Natural killer cell (primary cell): ENCODE data around the gene IL22RA2. TPM values are rescaled to one million over a fixed set of nuclear protein-coding genes. Genes with fewer than 3 reads are reported as not detected.

ENCODE experiments used
- ATAC-seq, 3 donors: fragments of 150-1000 bp in 2 of 3; fragments of 200-7000 bp in 1 of 3; cut with Tn5 transposase; 1 replicate in 1 of 3; 2 replicates in 2 of 3; pipeline ENCODE4 v1.10.0; 2021; ENCODE audit warnings: mild to moderate bottlenecking in 2 of 3, moderate library complexity in 2 of 3
- DNase-seq, 2 donors: peaks; one replicate each; pipeline versions ENCODE4 v3.0.0 to v3.0.0-alpha.2; 2013 to 2021; ENCODE audit warnings: mixed read lengths in 1 of 2
- H3K27ac ChIP-seq: one replicate; pipeline ENCODE4 v1.5.1; 2013; ENCODE audit warnings: mild to moderate bottlenecking, low read length
- H3K27me3 ChIP-seq: one replicate; pipeline ENCODE4 v1.6.1; 2013; ENCODE audit warnings: low read length; ENCODE audit not compliant: control insufficient read depth, insufficient read depth
- H3K36me3 ChIP-seq: one replicate; pipeline ENCODE4 v1.6.1; 2013; ENCODE audit warnings: low read length; ENCODE audit not compliant: control insufficient read depth, insufficient read depth
- H3K4me1 ChIP-seq: one replicate; pipeline ENCODE4 v1.6.1; 2013; ENCODE audit warnings: low read length; ENCODE audit not compliant: control insufficient read depth, insufficient read depth
- H3K4me3 ChIP-seq: one replicate; pipeline ENCODE4 v1.5.1; 2013; ENCODE audit warnings: low read length
- H3K9me3 ChIP-seq: one replicate; pipeline ENCODE4 v1.6.1; 2013; ENCODE audit warnings: low read length; ENCODE audit not compliant: control insufficient read depth, insufficient read depth
- H3K27ac Mint-ChIP-seq, 2 donors: one replicate each; pipeline ENCODE4 v1.8.0; 2022; ENCODE audit warnings: mild to moderate bottlenecking in 2 of 2, mixed read lengths in 2 of 2, moderate library complexity in 1 of 2
- H3K27me3 Mint-ChIP-seq, 2 donors: one replicate each; pipeline ENCODE4 v1.8.0; 2022; ENCODE audit warnings: low read depth in 2 of 2, mixed read lengths in 2 of 2
- H3K36me3 Mint-ChIP-seq: one replicate; pipeline ENCODE4 v1.8.0; 2022; ENCODE audit warnings: mixed read lengths
- H3K4me1 Mint-ChIP-seq, 2 donors: one replicate each; pipeline ENCODE4 v1.8.0; 2022; ENCODE audit warnings: mixed read lengths in 2 of 2
- H3K4me3 Mint-ChIP-seq: one replicate; pipeline ENCODE4 v1.8.0; 2022; ENCODE audit warnings: mild to moderate bottlenecking, moderate library complexity, mixed read lengths
- H3K9me3 Mint-ChIP-seq, 2 donors: one replicate each; pipeline ENCODE4 v1.8.0; 2022; ENCODE audit warnings: mixed read lengths in 2 of 2
- CTCF ChIP-seq: fragments of 200-600 bp; IDR thresholded peaks from one replicate; pipeline ENCODE4 v1.8.0; 2022; ENCODE audit warnings: antibody characterized with exemption
- WGBS: methylation state at CpG from one replicate; pipeline ENCODE4 v1.1.7; 2013; ENCODE audit warnings: missing lambda C conversion rate; ENCODE audit not compliant: insufficient coverage; 5-methylcytosine and 5-hydroxymethylcytosine counted together
- intact Hi-C: fragments of 100-400 bp; cut with micrococcal nuclease; formaldehyde crosslinking; loops from one replicate; pipeline ENCODE4 v1.14.2; 2022
- total RNA-seq, 4 donors: library from RNA; stranded (reverse); fragments of 120-200 nt in 1 of 4; gene quantifications; one replicate each; pipeline versions ENCODE4 v1.2.3 to v1.2.4, GENCODE V29; 2013 to 2022

Gene IL22RA2
- not detected for total RNA-seq
- total RNA-seq (2013), result not detected

GRCh38 chr6:137173501-137173900 lies at the start of gene IL22RA2:
TSS of gene IL22RA2 (minus strand) at chr6:137173644. CDS start at chr6:137161749, 11,895 bp downstream.
- no peaks in the 10 kb centered on the region for H3K4me1 Mint-ChIP-seq
- no peak within 1 kb of the TSS for H3K4me3 Mint-ChIP-seq
- Histone ChIP-seq H3K36me3 (no peaks in the 10 kb centered on the region), H3K4me1 (peaks cover 6% of the 10 kb centered on the region), H3K27ac (peak within 1 kb of the TSS; percentile 13), H3K27me3 (no peaks in the 10 kb centered on the region), H3K4me3 (no peak within 1 kb of the TSS), H3K9me3 (no peaks in the 10 kb centered on the region)
- H3K9me3 Mint-ChIP-seq, result no peaks in the 10 kb centered on the region
- no peak within 1 kb of the TSS for H3K27ac Mint-ChIP-seq
- H3K36me3 Mint-ChIP-seq, result peaks cover under 1% of the 10 kb centered on the region
- WGBS, result 97% methylated on average over 4 of the region's 4 CpGs
- no peak for TF ChIP-seq CTCF
- DNase-seq (no peak), ATAC-seq (no peak)
- intact Hi-C loops, result no loop called here
- peaks cover 5 to 13% of the 10 kb centered on the region in 2 donors for H3K27me3 Mint-ChIP-seq

GRCh38 chr6:137222381-137222780 lies 48.9 kb upstream of the IL22RA2 start:
- H3K9me3 Mint-ChIP-seq, result no peaks in the 10 kb centered on the region
- Histone ChIP-seq H3K4me1 (peaks cover 43% of the 10 kb centered on the region), H3K9me3 (no peaks in the 10 kb centered on the region), H3K27me3 (no peaks in the 10 kb centered on the region), H3K36me3 (no peaks in the 10 kb centered on the region), H3K27ac (no peak overlapping the region), H3K4me3 (no peak overlapping the region)
- ATAC-seq (no peak), DNase-seq (no peak)
- TF ChIP-seq CTCF, result no peak
- H3K36me3 Mint-ChIP-seq, result peaks cover 7% of the 10 kb centered on the region
- H3K27ac Mint-ChIP-seq, result no peak overlapping the region
- H3K4me1 Mint-ChIP-seq, result peaks cover 49 to 56% of the 10 kb centered on the region in 2 donors
- intact Hi-C loops, result no loop called here
- no peaks in the 10 kb centered on the region for H3K27me3 Mint-ChIP-seq
- WGBS, result 77% methylated on average over 3 of the region's 3 CpGs
- H3K4me3 Mint-ChIP-seq, result no peak overlapping the region

DNA sequence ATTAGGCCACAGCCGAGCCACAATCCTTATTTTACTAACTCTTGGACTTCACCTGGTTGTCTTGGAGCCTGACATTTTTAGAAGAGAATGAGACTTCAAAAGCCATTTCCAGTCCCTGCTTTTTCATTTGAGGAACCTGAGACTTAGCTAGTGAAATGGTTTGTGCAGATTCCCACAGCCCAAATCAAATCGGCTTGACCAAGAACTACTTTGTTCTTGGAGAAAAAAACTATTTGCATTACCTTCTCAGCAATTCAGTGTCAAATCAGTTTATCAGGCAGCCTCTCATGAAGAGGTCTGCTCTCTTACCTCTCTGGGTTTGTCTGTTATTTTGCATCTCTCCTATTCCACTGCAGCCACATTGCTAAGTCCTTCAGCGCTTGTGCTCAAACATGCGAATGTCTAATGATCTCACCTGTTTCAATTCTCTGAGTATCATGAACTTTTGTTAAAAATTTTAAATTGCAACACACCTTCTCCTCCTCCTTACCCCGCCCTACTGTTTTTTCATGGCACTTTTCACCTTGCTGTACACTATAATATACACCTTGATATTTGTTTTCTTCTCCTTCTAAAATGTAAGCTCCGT lies 46.3 kb upstream of the IL22RA2 start:
- peak overlapping the region; percentile 100 for H3K4me3 Mint-ChIP-seq
- ATAC-seq (no peak), DNase-seq (no peak)
- no peak for TF ChIP-seq CTCF
- Histone ChIP-seq H3K36me3 (no peaks in the 10 kb centered on the region), H3K27ac (peak overlapping the region; percentile 93), H3K9me3 (no peaks in the 10 kb centered on the region), H3K27me3 (no peaks in the 10 kb centered on the region), H3K4me3 (peak overlapping the region; percentile 78), H3K4me1 (peaks cover 51% of the 10 kb centered on the region)
- H3K27me3 Mint-ChIP-seq, result no peaks in the 10 kb centered on the region
- intact Hi-C loops, result loop anchor here (5.0 kb wide), 2 partner anchors 62 to 488 kb away; no protein-coding TSS in a partner anchor
- WGBS, result 60% methylated on average over 5 of the region's 6 CpGs
- H3K36me3 Mint-ChIP-seq, result peaks cover 7% of the 10 kb centered on the region
- no peaks in the 10 kb centered on the region for H3K9me3 Mint-ChIP-seq
- H3K27ac Mint-ChIP-seq, result peak overlapping the region; percentile 99
- H3K4me1 Mint-ChIP-seq, result peaks cover 58 to 65% of the 10 kb centered on the region in 2 donors
